IPS-18c (cell line): Measurements from ENCODE around the gene ATP5F1A.
"Not testable (repeated sequence)": the region's sequence is repeated elsewhere in the genome, so short reads cannot be mapped to it uniquely, and the experiment has no call there.

Experiments
- H3K4me3 ChIP-seq: 2 replicates; pipeline ENCODE4 v1.7.0; 2013; ENCODE audit warnings: low read depth, mild to moderate bottlenecking, low read length, moderate library complexity; ENCODE audit not compliant: insufficient read depth
- H3K9me3 ChIP-seq: one replicate; pipeline ENCODE4 v1.6.1; 2013; ENCODE audit warnings: mild to moderate bottlenecking, low read length, moderate library complexity; ENCODE audit not compliant: control insufficient read depth, insufficient read depth

ATP5F1A gene

DNA sequence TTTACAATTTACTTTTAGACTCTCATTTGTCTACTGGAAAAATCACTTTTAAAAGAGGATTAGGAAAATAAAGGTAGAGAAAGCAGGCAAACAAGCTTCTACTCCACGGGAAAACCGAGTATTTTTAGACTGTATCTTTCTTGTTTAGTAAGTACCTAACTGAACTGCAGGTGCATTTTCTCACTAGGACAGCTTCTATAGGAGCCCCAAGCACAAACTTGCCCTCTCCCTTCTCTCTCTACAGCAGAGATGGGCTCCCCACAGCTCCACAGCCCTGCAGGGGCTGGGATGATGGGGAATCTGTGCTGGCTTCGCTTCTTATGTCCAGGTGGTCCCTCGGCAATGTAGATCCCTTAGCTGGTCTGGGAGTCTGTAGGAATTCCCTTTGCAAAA is 42.3 kb downstream of the ATP5F1A start:
- H3K4me3 ChIP-seq: no peak overlapping the region
- H3K9me3 ChIP-seq: no peaks in the 10 kb centered on the region

DNA sequence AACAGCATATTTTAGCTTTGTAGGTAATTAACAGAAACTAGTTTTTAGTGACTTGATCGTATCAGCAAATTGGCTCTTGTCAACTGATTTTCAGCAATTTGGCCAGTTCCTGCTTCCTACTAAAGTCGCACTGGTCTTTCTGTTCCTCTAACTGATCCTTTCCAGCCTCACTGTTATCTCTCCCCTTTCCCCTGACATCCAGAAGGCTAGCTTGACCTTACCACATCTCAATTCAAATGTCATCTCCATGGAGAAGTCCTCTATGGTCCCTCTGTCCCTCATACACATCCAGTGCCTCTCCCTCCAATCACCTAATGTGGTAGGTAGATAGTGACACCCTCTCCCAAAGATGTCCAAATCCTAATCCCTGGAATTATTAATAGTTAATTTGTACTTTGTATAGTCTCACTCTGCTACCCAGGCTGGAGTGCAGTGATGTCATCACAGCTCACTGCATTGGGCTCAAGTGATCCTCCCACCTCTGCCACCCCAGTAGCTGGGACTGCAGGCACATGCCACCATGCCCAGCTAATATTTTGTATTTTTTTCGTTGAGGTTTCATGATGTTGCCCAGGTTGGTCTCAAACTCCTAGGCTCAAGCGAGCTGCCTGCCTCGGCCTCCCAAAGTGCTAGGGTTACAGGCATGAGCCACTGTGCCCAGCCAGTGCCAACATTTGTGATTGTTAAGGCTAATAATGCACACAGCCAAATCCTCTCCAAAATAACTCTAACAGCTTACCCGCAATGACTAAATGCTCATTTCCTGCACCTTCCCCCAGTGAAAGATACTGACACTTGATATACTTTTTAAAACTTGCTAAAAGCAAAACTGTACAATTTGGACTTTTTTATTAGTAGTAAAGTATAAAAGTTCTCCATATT is 42.9 kb downstream of the ATP5F1A start:
- no peaks in the 10 kb centered on the region for H3K9me3 ChIP-seq
- no peak overlapping the region for H3K4me3 ChIP-seq

DNA sequence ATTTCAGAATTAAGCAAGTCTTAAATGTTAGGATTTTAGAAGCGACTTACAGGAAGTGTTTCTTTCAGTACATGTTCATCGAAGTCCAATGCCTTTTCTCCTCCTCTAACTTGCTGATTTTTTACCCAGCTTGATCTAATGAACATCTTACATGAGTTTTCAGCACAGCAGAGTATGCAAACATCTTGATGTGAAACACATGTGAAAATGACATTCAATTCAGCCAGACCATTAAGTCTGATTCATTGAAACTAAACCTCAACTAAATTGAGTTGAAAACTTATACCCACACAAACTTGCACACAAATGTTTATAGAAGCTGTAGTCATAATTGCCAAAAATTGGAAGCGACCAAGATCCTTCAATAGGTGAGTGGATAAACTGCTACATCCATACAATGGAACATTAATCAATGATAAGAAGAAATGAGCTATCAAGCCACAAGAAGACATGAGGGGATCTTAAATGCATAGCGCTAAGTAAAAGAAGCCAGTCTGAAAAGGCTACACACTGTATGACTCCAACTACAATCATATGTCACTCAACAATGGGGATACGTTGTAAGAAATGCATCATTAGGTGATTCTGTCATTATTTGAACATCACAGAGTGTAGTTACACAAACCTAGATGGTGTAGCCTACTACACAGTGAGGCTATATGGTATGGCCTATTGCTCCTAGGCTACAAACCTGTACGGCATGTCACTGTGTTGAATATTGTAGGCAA is 44.6 kb downstream of the ATP5F1A start:
- H3K4me3 ChIP-seq: no peak overlapping the region
- no peaks in the 10 kb centered on the region for H3K9me3 ChIP-seq

DNA sequence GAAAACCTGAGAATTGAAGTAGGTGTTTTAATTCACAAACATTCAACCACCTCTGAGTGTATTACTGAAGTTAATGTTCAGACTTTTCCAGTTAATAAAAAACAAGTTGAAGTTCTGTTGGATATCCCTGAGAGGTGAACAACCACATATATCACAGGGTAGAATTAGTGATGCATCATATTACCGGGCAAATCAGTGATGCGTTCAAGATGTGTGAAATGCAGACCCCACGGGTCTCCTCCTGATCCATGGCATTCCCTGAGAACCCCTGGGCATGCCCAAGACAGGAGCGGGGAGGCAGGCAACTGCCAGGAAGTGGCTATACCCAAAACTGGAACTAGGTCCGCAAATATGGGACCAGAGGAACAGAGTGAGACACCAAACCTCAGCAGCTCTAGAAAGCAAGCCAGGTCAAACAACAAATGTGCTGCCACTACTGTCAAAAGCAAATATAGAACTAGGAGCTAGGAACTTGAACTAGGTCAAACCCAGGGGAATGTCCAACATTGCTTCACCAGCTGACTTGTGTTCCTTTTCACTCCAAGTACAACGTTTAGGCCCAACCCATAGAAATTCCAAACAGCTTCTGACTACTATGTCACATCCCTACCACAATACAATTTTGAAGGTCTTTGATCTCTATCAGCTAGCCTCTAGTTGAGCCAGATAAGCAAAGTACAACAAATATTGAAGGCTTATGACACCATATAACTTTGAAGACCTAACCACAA is 46.2 kb downstream of the ATP5F1A start:
- H3K4me3 ChIP-seq: no peak overlapping the region
- H3K9me3 ChIP-seq: no peaks in the 10 kb centered on the region

DNA sequence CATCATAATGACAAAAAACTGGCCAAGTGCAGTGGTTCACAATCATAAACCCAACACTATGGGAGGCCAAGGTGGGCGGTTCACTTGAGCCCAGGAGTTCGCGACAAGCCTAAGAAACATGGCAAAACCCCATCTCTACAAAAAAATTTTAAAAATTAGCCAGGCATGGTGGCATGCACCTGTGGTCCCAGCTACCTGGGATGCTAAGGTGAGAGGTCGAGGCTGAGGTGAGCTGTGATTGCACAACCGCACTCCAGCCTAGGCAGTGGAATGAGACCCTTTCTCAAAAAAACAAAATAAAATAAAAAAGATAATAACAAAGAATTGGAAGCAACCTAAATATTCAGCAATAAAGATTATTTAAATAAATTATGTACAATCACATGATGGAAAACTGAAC is 47.8 kb downstream of the ATP5F1A start:
- H3K9me3 ChIP-seq: no peaks in the 10 kb centered on the region

DNA sequence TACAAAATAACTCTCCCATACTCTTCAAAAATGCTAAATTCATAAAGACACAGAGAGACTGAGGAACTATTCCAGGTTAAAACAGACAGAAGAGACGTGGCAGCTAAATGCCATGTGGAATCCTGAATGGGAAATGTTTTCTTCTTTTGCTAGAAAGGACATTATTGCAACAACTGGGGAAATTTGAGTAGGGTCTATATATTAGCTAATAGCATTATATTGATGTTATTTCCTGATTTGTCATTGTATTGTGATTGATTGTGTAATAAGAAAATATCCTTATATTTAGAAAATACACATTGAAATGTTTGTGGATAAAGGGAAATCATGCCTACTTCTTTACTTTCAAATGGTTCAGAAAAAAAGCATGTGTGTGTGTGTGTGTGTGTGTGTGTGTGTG is 49.5 kb downstream of the ATP5F1A start:
- Histone ChIP-seq H3K4me3 (no peak overlapping the region), H3K9me3 (no peaks in the 10 kb centered on the region)

More for the DNA sequence above, 47.8 kb downstream of the ATP5F1A start:
- no peak overlapping the region for H3K4me3 ChIP-seq

DNA sequence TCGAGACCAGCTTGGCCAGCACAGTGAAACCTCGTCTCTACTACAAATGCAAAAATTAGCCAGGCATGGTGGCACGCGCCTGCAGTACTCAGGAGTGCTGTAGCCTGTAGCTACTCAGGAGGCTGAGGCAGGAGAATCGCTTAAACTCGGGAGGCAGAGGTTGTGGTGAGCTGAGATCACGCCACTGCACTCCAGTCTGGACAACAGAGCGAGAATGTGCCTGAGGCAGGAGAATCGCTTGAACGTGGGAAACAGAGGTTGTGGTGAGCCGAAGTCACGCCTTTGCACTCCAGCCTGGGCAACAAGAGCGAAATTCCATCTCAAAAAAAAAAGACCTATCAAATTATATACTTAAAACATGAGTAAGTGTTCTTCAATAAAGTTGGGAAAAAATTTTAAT is 50.7 kb downstream of the ATP5F1A start:
- H3K4me3 ChIP-seq, H3K9me3 ChIP-seq: not testable (repeated sequence)

DNA sequence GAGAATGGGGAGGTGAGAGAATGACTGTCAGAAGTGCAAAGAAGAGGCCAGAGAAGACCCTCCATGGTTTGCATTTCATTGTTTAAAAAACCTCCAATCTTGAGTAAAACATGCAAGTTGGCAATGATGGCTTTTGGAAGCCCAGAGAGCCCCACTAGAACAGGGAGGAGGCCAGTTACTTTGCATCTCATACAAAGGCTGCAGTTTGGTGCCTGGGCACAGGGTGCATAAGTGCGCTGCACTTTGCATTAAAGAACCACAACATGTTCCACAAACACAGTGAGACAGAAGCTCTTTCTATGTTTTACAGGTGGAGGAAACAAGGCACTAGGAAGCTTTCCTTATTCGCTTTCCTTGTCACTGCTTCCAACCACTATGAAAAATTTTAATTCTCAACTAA is 51.4 kb downstream of the ATP5F1A start:
- H3K9me3 ChIP-seq: no peaks in the 10 kb centered on the region
- H3K4me3 ChIP-seq: no peak overlapping the region

DNA sequence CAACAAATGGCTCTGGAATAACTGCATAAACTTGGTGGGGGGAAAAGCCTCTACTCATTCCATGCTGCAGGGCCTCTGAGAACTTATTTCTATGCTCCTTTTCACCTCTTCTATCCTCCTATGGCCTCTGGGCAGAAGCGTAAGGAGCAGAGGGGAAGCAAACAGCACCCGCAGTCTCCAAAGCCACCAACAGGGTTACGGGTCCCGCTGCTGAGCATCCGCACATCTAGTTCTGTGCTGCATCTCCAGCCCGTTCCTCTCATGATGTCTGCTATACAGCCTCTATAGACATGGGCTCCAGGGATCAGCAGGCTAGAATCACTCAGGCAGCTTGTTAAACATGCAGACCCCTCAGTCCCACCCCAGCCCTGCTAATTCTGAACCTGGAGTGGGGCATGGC is 52.0 kb downstream of the ATP5F1A start:
- H3K9me3 ChIP-seq: no peaks in the 10 kb centered on the region

DNA sequence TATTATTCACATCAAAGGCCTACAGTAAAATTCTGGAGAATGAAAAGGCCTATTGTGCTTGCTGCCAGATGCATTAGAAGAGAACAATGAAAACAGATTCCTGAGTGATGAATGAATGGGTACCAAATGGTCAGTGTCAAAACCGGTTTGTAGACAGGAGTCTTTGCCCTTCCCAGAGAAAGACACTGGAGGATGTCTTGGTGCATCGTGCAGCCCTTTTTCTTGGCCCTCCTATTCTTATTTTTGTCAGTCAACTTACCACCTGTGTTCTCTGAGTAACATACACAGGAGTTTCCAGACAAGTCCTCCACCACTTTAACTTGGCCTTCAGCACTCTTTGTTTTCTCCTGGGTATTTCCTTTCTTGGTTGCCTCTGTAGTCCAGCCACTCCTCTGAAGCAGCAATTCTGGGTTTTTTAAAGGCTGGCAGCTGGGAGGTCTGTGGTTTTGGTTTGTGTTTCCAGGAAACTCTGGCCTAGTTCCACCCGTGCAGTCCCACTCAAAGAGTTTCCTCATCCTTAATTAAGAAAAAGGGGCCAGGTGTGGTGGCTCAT is 55.4 kb downstream of the ATP5F1A start:
- H3K9me3 ChIP-seq: no peaks in the 10 kb centered on the region
- H3K4me3 ChIP-seq: no peak overlapping the region

More for the DNA sequence above, 52.0 kb downstream of the ATP5F1A start:
- no peak overlapping the region for H3K4me3 ChIP-seq

DNA sequence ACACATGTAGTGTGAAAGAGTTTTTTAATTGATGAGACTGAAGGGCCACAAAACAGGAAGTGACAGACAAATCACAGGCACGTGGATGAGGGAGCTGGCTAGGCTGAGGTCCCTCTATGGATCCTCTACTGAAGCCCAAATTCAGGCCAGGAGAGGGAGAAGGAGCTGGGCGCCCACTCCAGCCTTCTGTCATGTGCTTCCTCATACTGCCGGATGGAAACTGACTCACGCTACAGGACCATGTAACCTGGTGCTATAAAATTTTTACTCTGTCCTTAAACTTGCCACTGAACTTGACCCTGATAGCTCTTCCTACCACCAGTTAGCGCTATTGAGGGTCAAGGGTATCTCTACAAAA is 57.4 kb downstream of the ATP5F1A start:
- Histone ChIP-seq H3K4me3 (no peak overlapping the region), H3K9me3 (no peaks in the 10 kb centered on the region)

DNA sequence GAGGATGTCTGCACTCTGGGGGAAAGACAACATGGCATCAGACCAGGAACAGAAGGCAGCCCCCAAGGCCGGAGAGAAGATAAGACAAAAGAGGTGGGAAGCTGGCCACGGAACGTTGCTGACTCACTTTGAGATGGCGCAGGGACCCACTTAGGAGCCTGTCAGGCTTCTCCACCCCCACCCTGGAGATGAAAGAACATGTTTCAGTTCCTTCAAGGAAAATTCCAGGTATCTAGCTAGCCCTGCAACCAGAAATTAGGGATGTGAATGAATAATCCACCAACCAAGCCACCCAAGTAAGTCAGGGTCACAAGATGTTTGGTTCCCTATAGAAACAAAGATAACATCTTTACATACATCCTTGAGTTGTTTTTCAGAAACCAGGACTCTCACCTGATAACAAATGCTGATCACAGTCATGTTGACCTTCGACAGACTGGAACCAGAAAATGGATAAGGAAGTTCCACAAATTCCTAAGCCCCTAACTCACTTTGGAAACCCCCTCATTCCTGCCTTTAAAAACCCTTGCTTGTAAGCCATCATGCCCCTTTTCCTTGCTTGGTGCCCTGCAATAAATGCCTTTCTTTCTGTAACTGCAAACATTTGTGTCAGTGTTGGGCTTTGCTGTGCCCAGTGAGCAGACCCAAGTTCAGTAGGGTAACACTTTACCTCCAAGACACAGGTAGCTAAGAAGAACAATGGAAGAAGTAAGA is 57.9 kb downstream of the ATP5F1A start:
- Histone ChIP-seq H3K4me3 (no peak overlapping the region), H3K9me3 (no peaks in the 10 kb centered on the region)

DNA sequence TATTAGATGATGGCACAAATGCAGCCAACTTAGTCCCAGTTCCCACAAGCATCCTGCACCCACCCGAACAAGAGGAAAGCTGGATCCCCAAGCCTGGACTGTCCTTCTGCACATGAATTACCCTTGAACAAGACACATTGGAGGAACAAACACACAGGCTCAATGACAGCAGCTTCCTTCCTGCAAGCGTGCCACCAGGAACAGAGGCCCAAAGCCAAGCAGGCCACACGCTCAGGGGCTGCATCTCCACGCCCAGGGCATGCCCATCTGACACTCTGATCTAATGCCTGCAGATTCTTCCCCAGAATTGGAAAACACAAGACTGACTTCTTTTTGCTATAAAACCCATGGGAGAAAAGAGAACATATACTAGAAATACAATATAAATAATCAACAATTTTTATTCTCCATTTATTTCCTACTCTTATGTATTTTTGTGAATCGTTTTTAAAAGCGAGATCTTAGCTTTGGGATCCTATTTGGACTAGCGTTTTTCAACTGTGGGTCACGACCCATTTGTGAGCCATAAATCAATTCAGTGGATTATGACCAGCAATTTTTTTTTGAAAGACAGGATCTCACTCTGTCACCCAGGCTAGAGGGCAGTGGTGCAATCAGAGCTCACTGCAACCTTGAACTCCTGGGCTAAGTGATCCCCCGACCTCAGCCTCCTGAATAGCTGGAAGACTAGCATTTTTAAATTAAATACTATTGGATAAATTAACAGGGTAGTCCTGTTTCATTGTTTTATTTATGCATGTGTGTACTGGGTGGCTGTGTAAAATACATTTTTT is 60.4 kb downstream of the ATP5F1A start:
- no peaks in the 10 kb centered on the region for H3K9me3 ChIP-seq
- no peak overlapping the region for H3K4me3 ChIP-seq

DNA sequence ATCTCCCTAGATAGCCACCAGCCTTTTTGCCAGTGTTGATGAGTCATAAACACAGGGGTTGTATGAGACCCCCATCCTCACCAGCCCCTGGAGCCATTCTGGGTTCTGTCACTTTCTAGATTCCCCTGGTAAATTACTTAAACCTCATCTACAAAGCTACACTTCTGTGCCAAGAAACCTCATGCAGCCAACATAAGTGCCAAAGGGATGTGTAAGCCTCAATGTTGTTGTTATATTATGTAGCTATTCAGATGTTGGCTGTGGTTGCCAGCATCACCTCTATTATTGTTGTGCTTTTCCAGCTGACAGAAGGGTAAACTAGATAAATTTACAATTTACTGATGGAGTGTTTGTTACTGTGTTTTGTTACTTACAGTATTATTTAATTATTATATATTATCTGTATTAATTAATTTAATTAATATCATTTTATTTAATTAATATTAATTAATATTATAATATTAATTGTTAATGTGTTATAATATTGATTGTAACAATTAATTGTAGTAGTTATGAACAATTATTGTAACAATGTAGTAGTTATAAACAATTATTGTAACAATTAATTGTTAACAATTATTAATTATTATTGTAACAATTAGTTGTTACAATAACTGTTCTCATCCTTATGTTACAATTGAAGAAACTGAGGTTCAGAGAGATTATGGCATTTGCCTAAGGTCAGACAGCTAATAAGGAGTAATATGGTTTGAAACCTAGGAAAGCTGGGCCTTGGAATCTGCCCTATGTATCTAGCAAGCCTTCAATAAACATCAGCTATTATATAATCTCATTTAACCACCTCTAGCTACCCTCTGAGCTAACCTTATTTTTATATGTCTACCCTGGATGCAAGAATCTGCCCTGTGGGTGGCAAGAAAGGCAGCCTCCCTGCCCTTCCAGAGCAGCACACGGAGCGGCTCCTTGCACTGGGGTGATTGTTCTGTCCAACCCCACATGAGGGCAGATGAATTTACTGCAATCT is 62.1 kb downstream of the ATP5F1A start:
- Histone ChIP-seq H3K4me3 (no peak overlapping the region), H3K9me3 (no peaks in the 10 kb centered on the region)

DNA sequence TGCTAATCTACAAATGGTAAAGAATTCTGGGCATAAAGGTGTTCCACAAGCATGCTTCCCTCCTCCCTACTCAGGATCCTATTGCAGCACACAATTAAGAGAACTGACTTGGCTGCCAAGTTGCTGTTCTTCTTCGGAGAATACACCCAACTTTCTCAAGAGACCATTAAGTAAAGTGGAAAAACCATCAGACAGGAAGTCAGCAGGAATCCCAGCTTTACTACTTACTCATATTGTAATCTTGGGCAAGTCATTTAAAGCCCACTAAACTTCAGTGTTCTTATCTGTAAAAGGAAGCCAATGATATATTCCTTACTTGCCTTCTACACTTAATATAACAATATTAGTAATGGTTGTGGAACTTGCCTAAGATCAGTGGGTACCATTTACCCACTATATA is 63.9 kb downstream of the ATP5F1A start:
- no peak overlapping the region for H3K4me3 ChIP-seq
- H3K9me3 ChIP-seq: no peaks in the 10 kb centered on the region
